CD4-positive, alpha-beta T cell (primary cell): Measurements from ENCODE around the gene MLXIPL. TPM values are rescaled to one million over a fixed set of nuclear protein-coding genes. Genes with fewer than 3 reads are reported as not detected.

Experiments used
- ATAC-seq: fragments of 200-7000 bp; cut with Tn5 transposase; one replicate; pipeline ENCODE4 v1.10.0; 2022; ENCODE audit warnings: mild to moderate bottlenecking; ENCODE audit not compliant: poor library complexity
- CTCF ChIA-PET: fragments of 350-600 bp; sonication (Branson Sonifier 250); formaldehyde crosslinking; loops from one replicate; lab custom pipeline; 2021; ENCODE audit warnings: antibody characterized with exemption, inconsistent platforms; lab: Charles Lee
- POLR2A ChIA-PET: fragments of 350-600 bp; sonication (Branson Sonifier 250); formaldehyde crosslinking; loops from one replicate; lab custom pipeline; 2021; ENCODE audit warnings: antibody characterized with exemption, inconsistent platforms; lab: Charles Lee
- DNase-seq, 14 experiments: peaks; one replicate each; pipeline ENCODE4 v3.0.0-alpha.2; 2013 to 2020; ENCODE audit warnings: mixed read lengths in 2 of 14
- H3K27ac ChIP-seq, 2 donors: one replicate each; pipeline versions ENCODE4 v1.5.1 to v1.7.0; 2013; ENCODE audit warnings: low read length in 2 of 2, low read depth in 1 of 2, mild to moderate bottlenecking in 1 of 2
- H3K27me3 ChIP-seq, 2 experiments: 1 replicate in 1 of 2; 2 replicates in 1 of 2; pipeline versions ENCODE4 v1.6.1 to v1.7.0; 2013; ENCODE audit warnings: low read length in 2 of 2, control low read depth in 1 of 2, mild to moderate bottlenecking in 1 of 2, moderate library complexity in 1 of 2; ENCODE audit not compliant: insufficient read depth in 2 of 2, control insufficient read depth in 1 of 2
- H3K36me3 ChIP-seq: one replicate; pipeline ENCODE4 v1.6.1; 2013; ENCODE audit warnings: low read length, control low read depth; ENCODE audit not compliant: insufficient read depth
- H3K4me1 ChIP-seq: one replicate; pipeline ENCODE4 v1.6.1; 2013; ENCODE audit warnings: low read length, control low read depth; ENCODE audit not compliant: insufficient read depth
- H3K4me3 ChIP-seq: one replicate; pipeline ENCODE4 v1.5.1; 2013; ENCODE audit warnings: mild to moderate bottlenecking, low read length, moderate library complexity
- H3K9me3 ChIP-seq, 2 experiments: 1 replicate in 1 of 2; 2 replicates in 1 of 2; pipeline versions ENCODE4 v1.6.1 to v1.7.0; 2013; ENCODE audit warnings: low read length in 2 of 2, mild to moderate bottlenecking in 2 of 2, control low read depth in 1 of 2, moderate library complexity in 1 of 2; ENCODE audit not compliant: control insufficient read depth in 1 of 2, insufficient read depth in 1 of 2
- H3K27ac Mint-ChIP-seq: one replicate; pipeline ENCODE4 v1.8.0; 2020; ENCODE audit warnings: mixed read lengths
- H3K27me3 Mint-ChIP-seq: one replicate; pipeline ENCODE4 v1.8.0; 2021; ENCODE audit warnings: mixed read lengths
- H3K36me3 Mint-ChIP-seq: one replicate; pipeline ENCODE4 v1.8.0; 2021; ENCODE audit warnings: low read depth, mixed read lengths
- H3K4me1 Mint-ChIP-seq: one replicate; pipeline ENCODE4 v1.8.0; 2021; ENCODE audit warnings: low read depth, mixed read lengths
- H3K4me3 Mint-ChIP-seq: one replicate; pipeline ENCODE4 v1.8.0; 2020; ENCODE audit warnings: mild to moderate bottlenecking, mixed read lengths
- H3K9me3 Mint-ChIP-seq: one replicate; pipeline ENCODE4 v1.8.0; 2020; ENCODE audit warnings: mixed read lengths
- intact Hi-C, 2 experiments: fragments of 100-400 bp; cut with DNase I in 1 of 2; cut with micrococcal nuclease in 1 of 2; formaldehyde crosslinking; loops; one replicate each; pipeline versions ENCODE4 v1.15.1 to v1.9.0; 2023 to 2025; cut with DNase I, micrococcal nuclease
- total RNA-seq, 174 experiments: library from RNA in 2 of 174; stranded (reverse) in 2 of 174; gene quantifications; one replicate each; pipeline ENCODE4 v1.2.3 and lab custom pipeline; 2021 to 2026
- TF ChIP-seq, protein P1 (sequence below): fragments of 200-600 bp; IDR thresholded peaks from one replicate; pipeline ENCODE4 v1.8.0; 2022; ENCODE audit warnings: antibody characterized with exemption, mild to moderate bottlenecking

Gene MLXIPL
- total RNA-seq, 2 experiments from 2014 or later, result not detected

DNA sequence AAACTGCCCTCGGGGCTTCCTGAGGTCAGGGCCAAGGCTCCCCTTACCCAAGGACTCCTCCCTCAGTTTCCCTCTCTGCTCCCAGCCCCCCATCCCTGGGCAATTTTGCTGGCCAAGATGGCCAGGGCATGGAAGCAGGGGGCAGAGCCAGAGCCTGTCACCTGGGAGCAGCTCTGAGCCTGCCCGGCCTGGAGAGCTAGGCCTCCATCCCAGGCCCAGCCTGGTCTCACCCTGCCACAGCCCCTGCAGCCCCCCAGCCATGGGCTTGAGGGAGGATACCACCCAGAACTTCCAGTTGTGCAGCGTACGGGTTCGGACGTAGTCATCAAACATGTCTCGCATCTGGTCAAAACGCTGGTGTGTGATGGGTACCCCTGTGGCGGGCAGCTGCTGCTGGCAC lies 29.0 kb downstream of the MLXIPL start:
- ATAC-seq, result no peak
- Mint-ChIP-seq H3K4me3 (no peak overlapping the region), H3K27me3 (peaks cover 25% of the 10 kb centered on the region), H3K27ac (no peak overlapping the region), H3K9me3 (no peaks in the 10 kb centered on the region), H3K4me1 (no peaks in the 10 kb centered on the region), H3K36me3 (no peaks in the 10 kb centered on the region)
- TF ChIP-seq, protein P1, sequence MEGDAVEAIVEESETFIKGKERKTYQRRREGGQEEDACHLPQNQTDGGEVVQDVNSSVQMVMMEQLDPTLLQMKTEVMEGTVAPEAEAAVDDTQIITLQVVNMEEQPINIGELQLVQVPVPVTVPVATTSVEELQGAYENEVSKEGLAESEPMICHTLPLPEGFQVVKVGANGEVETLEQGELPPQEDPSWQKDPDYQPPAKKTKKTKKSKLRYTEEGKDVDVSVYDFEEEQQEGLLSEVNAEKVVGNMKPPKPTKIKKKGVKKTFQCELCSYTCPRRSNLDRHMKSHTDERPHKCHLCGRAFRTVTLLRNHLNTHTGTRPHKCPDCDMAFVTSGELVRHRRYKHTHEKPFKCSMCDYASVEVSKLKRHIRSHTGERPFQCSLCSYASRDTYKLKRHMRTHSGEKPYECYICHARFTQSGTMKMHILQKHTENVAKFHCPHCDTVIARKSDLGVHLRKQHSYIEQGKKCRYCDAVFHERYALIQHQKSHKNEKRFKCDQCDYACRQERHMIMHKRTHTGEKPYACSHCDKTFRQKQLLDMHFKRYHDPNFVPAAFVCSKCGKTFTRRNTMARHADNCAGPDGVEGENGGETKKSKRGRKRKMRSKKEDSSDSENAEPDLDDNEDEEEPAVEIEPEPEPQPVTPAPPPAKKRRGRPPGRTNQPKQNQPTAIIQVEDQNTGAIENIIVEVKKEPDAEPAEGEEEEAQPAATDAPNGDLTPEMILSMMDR, result no peak
- ChIA-PET CTCF (no interaction called here), POLR2A (no interaction called here)
- intact Hi-C loops, result no loop called here
- no peaks in the 10 kb centered on the region for H3K4me1 ChIP-seq
- H3K27ac ChIP-seq, result no peak overlapping the region
- H3K4me3 ChIP-seq, result no peak overlapping the region
- H3K9me3 ChIP-seq, result no peaks in the 10 kb centered on the region
- peaks cover 0 to 4% of the 10 kb centered on the region in 2 experiments for H3K27me3 ChIP-seq
- no peak for DNase-seq
- no peaks in the 10 kb centered on the region for H3K36me3 ChIP-seq

DNA sequence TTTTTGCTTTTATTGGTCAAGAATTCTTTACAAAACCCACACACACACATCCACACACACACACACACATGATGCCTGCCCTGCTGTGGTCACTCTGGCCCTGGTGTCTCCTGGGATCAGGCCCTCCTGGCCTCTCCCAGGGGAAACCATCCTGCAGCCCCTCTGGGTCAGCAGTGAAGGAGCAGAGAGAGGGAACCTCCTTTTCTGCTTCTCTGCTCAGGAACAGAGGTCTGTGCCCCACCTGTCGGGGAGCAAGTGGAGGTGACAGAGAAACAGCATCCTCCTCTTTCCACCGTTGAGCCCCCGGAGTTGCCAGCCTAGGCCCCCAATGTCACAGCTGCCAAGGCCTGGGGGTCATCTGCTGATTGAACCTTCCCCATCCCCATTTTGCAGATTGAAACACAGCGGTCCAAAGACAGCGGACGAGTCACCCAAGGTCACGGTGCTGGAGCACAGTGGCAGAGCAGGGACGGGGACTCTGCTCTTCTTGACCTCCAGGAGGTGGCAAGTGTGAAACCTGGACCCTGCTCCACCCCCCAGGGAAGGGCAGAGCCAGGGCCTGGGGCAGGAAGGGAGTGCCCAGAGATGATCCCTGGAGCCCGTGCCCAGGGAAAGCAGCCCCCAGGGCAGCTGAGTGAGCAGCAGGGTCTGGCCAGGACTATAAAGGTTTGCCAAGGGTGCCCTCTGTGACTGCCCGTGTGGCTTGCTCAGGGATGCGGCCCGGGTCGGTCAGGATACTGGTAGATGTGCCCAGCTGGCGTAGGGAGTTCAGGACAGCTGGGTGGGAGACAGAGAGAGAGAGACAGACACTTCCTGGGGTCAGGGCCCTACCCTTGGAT lies 30.9 kb downstream of the MLXIPL start:
- intact Hi-C loops, result no loop called here
- Mint-ChIP-seq H3K4me1 (no peaks in the 10 kb centered on the region), H3K36me3 (no peaks in the 10 kb centered on the region), H3K27ac (no peak overlapping the region), H3K4me3 (no peak overlapping the region), H3K9me3 (no peaks in the 10 kb centered on the region), H3K27me3 (peaks cover 16% of the 10 kb centered on the region)
- DNase-seq (no peak), ATAC-seq (no peak)
- H3K27me3 ChIP-seq, result peaks cover 0 to 4% of the 10 kb centered on the region in 2 experiments
- no peaks in the 10 kb centered on the region for H3K36me3 ChIP-seq
- CTCF ChIA-PET, result no interaction called here
- H3K9me3 ChIP-seq, result no peaks in the 10 kb centered on the region
- H3K27ac ChIP-seq, result no peak overlapping the region
- TF ChIP-seq, protein P1, result no peak
- H3K4me1 ChIP-seq, result no peaks in the 10 kb centered on the region
- H3K4me3 ChIP-seq, result no peak overlapping the region
- POLR2A ChIA-PET, result no interaction called here

DNA sequence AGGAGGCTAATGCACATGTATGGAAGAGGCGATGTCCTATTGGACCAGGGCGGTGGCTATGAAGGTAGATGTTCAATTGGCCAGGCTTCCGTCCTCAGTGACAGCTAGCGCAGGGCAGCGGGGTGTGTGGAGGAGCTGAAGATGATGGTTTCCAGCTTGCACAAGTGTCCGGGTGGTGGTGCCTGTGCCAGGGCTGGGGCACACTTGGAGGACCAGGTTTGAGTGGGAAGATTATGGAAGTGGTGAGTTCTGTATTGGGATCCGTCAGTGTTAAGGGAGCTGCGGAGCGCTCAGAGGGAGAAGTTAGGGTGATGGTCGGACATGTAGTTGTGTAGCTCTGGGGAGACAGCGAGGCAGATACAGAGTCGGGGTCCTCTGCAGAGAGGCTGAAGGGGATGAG lies 37.4 kb downstream of the MLXIPL start:
- no peak overlapping the region for H3K27ac Mint-ChIP-seq
- Histone ChIP-seq H3K36me3 (no peaks in the 10 kb centered on the region), H3K27me3 (no peaks in the 10 kb centered on the region), H3K27ac (no peak overlapping the region), H3K9me3 (no peaks in the 10 kb centered on the region), H3K4me3 (no peak overlapping the region), H3K4me1 (peaks cover 4% of the 10 kb centered on the region)
- no peak overlapping the region for H3K4me3 Mint-ChIP-seq
- peaks cover 5% of the 10 kb centered on the region for H3K4me1 Mint-ChIP-seq
- ATAC-seq (no peak), DNase-seq (no peak)
- no peaks in the 10 kb centered on the region for H3K9me3 Mint-ChIP-seq
- no peaks in the 10 kb centered on the region for H3K27me3 Mint-ChIP-seq
- ChIA-PET POLR2A (interaction anchor here (1.0 to 1.2 kb wide), 2 partner anchors 9 to 21 kb away, joined by 3 to 4 read pairs; partner anchors contain the start of gene TBL2), CTCF (interaction anchor here (1.0 kb wide), 1 partner anchor 8 kb away, joined by 3 read pairs; the partner anchor contains the start of gene TBL2)
- H3K36me3 Mint-ChIP-seq, result no peaks in the 10 kb centered on the region
- TF ChIP-seq, protein P1, result no peak
- intact Hi-C loops, result no loop called here
